Heart left ventricle (tissue), 16 donors: ENCODE results near the gene PODXL2. TPM values are rescaled to one million over a fixed set of nuclear protein-coding genes. Genes with fewer than 3 reads are reported as not detected.

ENCODE experiments used
- ATAC-seq, 4 donors: fragments of 200-7000 bp; cut with Tn5 transposase; one replicate each; pipeline ENCODE4 v1.9.1; 2020 to 2022; ENCODE audit warnings: moderate library complexity in 4 of 4, mild to moderate bottlenecking in 3 of 4, moderate number of reproducible peaks in 1 of 4
- DNase-seq, 5 donors: peaks; one replicate each; pipeline ENCODE4 v3.0.0-alpha.2; 2020
- H3K27ac ChIP-seq, 12 donors: fragments of 200-600 bp; sonication (generic) in 4 of 12; one replicate each; pipeline versions ENCODE4 v1.5.0 to v1.8.0; 2016 to 2022; ENCODE audit warnings: mild to moderate bottlenecking in 2 of 12
- H3K27me3 ChIP-seq, 9 donors: fragments of 200-600 bp; sonication (generic) in 2 of 9; one replicate each; pipeline versions ENCODE4 v1.5.1 to v1.8.0; 2016 to 2022; ENCODE audit warnings: mild to moderate bottlenecking in 3 of 9
- H3K36me3 ChIP-seq, 9 donors: fragments of 200-600 bp; sonication (generic) in 2 of 9; one replicate each; pipeline versions ENCODE4 v1.5.0 to v1.8.0; 2018 to 2022; ENCODE audit warnings: mild to moderate bottlenecking in 2 of 9
- H3K4me1 ChIP-seq, 12 donors: fragments of 200-600 bp; sonication (generic) in 4 of 12; one replicate each; pipeline versions ENCODE4 v1.5.0 to v1.8.0; 2016 to 2022; ENCODE audit warnings: mild to moderate bottlenecking in 3 of 12
- H3K4me3 ChIP-seq, 12 donors: fragments of 200-600 bp; sonication (generic) in 4 of 12; one replicate each; pipeline versions ENCODE4 v1.5.0 to v1.8.0; 2017 to 2022; ENCODE audit warnings: mild to moderate bottlenecking in 9 of 12, moderate library complexity in 4 of 12
- H3K9me3 ChIP-seq, 12 donors: fragments of 200-600 bp; sonication (generic) in 4 of 12; one replicate each; pipeline versions ENCODE4 v1.5.0 to v1.8.0; 2016 to 2022; ENCODE audit warnings: mild to moderate bottlenecking in 1 of 12
- POLR2A ChIP-seq, 2 donors: fragments of 450-650 bp; IDR thresholded peaks; one replicate each; pipeline ENCODE4 v1.6.1; 2017; ENCODE audit warnings: antibody characterized with exemption in 2 of 2, mild to moderate bottlenecking in 2 of 2, moderate library complexity in 2 of 2
- WGBS, 4 donors: extraction: QIAGEN DNeasy Blood & Tissue Kit in 2 of 4; methylation state at CpG; one replicate each; pipeline versions ENCODE4 v1.1.5 to v1.1.7; 2013 to 2018; 5-methylcytosine and 5-hydroxymethylcytosine counted together
- intact Hi-C, 10 donors: fragments of 100-400 bp; cut with DNase I; formaldehyde crosslinking; loops; one replicate each; pipeline versions ENCODE4 v1.11.1 to v1.14.2; 2022
- polyA plus RNA-seq, 2 donors: library from polyadenylated mRNA; stranded (reverse); fragments of 200-250 nt; gene quantifications; one replicate each; pipeline ENCODE4 v1.2.3, GENCODE V29; 2013
- total RNA-seq, 9 donors: library from RNA; depleted of rRNA in 2 of 9; stranded (reverse); fragments of >200 nt in 2 of 9; fragmentation: NEBNext Ultra II Directional in 3 of 9; extraction: Animal tissue kit (Norgen Biotek cat#: 25700) in 3 of 9; gene quantifications; one replicate each; pipeline versions ENCODE4 v1.1.0 to v1.2.4, GENCODE V29; 2016 to 2023
- TF ChIP-seq, protein P1 (sequence below), 12 donors: fragments of 200-600 bp; sonication (generic) in 4 of 12; IDR thresholded peaks; one replicate each; pipeline versions ENCODE4 v1.5.0 to v1.8.0; 2018 to 2022; ENCODE audit warnings: antibody characterized with exemption in 12 of 12, mild to moderate bottlenecking in 5 of 12
- donor health status: ischemic (EF 13 %, LVEDD 7.1; RV severe dilation, severe dysfunction).
- donor health status: healthy with polysubstance abuse.
- donor health status: DM: no; HTN: yes; CAD: no.
- donor health status: DM: no; HTN: no; CAD: no.
- donor health status: ischemic (EF 25% LVEDD 6.9; RV normal size, moderate dysfunction).
- donor health status: ischemic (EF 25% LVEDD 5.7; RV mildly dilated, moderate dysfunction).
- donor health status: healthy.
- donor health status: DM: yes; HTN: yes; CAD: no.
- donor health status: ischemic (EF 35%, LVEDD 5.7; RV mildly dilated, moderate dysfunction).
- donor health status: nonischemic (EF 11% LVEDD 7.7; RV severe dilation, severe dysfunction).
- donor health status: DM: yes; HTN: yes; CAD: no.
- donor health status: PGD.
- donor health status: ischemic (EF 29% LVEDD 5.4; RV normal size, mild dysfunction).
- donor health status: nonischemic (EF 23%, LVEDD 6.1; RV moderate dilation, normal function).

Gene PODXL2
- total and polyA plus RNA-seq, 11 donors: 0.72 to 4.1 (median 2.1) TPM

DNA sequence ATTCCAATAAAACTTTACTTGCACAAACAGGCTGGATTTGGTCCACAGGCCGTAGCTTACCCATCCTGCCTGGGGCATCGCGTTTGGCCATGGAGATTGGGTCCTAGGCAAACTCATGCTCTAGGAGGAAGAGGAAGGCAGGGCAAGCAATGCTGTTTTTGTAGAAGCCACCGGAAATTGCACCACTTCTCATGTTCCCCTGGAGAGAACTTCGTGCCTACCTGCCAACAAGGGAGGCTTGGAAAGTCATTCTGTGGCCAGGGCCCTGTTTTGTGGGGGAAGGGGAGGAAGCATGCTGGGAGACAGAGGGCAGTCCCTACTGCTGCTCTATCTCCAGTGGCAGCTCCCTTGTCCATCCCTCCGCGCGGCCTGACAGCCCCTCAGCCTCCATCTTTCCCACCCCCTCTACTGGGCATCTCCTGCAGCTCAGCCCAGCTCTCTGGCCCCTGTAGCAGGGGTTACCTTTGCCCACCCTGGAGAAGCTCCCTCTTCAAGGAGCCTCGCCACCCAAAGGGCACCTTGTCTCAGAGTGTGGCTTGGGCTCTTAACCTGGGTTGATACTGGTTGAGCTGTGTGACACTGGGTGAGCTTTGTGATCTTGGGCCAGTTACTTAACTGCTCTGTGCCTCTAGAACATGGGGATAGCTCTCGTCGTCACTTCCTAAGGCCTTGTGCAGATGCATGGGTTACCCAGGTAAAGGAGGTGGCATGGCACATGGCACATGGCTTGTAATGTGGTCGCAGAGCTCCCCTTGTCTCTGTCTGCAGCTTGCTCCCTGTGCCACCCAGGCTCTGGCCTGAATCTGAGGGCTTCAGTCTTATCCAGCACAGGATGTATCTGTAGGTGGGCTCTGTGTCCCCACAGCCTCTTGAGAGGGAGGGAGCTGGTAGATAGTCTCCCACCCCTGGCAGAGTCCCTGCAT lies 49.9 kb downstream of the PODXL2 start:
- peak overlapping the region in 1 of 12 donors; percentile 27 for H3K27ac ChIP-seq
- peak in 1 of 4 donors; percentile 15 for ATAC-seq
- no peaks in the 10 kb centered on the region for H3K27me3 ChIP-seq
- DNase-seq: peak in 2 of 5 donors; percentile 30 to 58
- intact Hi-C loops: loop anchor here in 2 of 10 donors (10.0 kb wide), 2 partner anchors 84 to 376 kb away; partner anchors contain the start of genes MCM2 (in 1 of the 2), SEC61A1 (in 1 of the 2) and TPRA1 (in 1 of the 2)
- H3K4me3 ChIP-seq: no peak overlapping the region
- H3K9me3 ChIP-seq: no peaks in the 10 kb centered on the region
- no peak for TF ChIP-seq POLR2A (IDR thresholded peaks at IDR 0.05)
- TF ChIP-seq, protein P1, sequence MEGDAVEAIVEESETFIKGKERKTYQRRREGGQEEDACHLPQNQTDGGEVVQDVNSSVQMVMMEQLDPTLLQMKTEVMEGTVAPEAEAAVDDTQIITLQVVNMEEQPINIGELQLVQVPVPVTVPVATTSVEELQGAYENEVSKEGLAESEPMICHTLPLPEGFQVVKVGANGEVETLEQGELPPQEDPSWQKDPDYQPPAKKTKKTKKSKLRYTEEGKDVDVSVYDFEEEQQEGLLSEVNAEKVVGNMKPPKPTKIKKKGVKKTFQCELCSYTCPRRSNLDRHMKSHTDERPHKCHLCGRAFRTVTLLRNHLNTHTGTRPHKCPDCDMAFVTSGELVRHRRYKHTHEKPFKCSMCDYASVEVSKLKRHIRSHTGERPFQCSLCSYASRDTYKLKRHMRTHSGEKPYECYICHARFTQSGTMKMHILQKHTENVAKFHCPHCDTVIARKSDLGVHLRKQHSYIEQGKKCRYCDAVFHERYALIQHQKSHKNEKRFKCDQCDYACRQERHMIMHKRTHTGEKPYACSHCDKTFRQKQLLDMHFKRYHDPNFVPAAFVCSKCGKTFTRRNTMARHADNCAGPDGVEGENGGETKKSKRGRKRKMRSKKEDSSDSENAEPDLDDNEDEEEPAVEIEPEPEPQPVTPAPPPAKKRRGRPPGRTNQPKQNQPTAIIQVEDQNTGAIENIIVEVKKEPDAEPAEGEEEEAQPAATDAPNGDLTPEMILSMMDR (IDR thresholded peaks at IDR 0.05): no peak
- 81 to 89% (median 85%) methylated on average over 12 of the region's 12 CpGs for WGBS, 4 donors
- H3K36me3 ChIP-seq: peaks cover 0 to 48% (median 28%) of the 10 kb centered on the region in 9 donors
- peaks cover 0 to 26% (median 7%) of the 10 kb centered on the region in 12 donors for H3K4me1 ChIP-seq

DNA sequence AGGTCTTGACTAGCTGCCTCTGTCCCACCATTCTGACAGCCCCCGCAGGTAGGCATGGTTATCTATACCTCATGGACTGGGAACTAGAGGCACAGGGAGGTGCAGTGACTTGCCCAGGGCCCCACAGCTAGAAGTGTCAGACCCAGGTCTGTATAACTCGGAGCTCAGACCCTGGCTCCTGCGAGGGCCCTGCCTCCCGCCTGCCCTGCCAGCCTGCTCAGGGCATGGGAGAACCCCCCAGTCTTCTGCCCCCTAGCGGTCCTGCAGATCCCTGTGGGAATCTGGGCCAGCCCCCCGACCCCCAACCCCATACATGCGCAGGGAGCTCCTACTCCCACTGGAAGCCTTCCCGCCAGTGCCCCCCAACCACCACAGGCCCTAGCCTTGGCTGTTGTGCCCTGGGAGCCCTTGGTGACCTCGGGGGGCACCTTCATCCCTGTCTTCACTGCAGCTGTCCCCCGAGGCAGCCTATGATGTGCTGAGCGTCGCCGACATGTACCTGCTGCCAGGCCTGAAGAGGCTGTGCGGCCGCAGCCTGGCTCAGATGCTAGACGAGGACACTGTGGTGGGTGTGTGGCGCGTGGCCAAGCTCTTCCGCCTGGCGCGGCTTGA lies 50.7 kb downstream of the PODXL2 start:
- H3K4me3 ChIP-seq: no peak overlapping the region
- H3K36me3 ChIP-seq: peaks cover 0 to 48% (median 28%) of the 10 kb centered on the region in 9 donors
- 87 to 91% (median 90%) methylated on average over 19 to 21 of the region's 21 CpGs for WGBS, 4 donors
- DNase-seq (peak in 2 of 5 donors; percentile 12 to 62), ATAC-seq (no peak)
- intact Hi-C loops: loop anchor here in 2 of 10 donors (10.0 kb wide), 2 partner anchors 85 to 375 kb away; partner anchors contain the start of genes MCM2 (in 1 of the 2), SEC61A1 (in 1 of the 2) and TPRA1 (in 1 of the 2)
- H3K27me3 ChIP-seq: no peaks in the 10 kb centered on the region
- no peak overlapping the region for H3K27ac ChIP-seq
- no peak for TF ChIP-seq POLR2A (IDR thresholded peaks at IDR 0.05)
- TF ChIP-seq, protein P1 (IDR thresholded peaks at IDR 0.05): no peak
- H3K9me3 ChIP-seq: no peaks in the 10 kb centered on the region
- H3K4me1 ChIP-seq: peaks cover 0 to 20% (median under 1%) of the 10 kb centered on the region in 12 donors

DNA sequence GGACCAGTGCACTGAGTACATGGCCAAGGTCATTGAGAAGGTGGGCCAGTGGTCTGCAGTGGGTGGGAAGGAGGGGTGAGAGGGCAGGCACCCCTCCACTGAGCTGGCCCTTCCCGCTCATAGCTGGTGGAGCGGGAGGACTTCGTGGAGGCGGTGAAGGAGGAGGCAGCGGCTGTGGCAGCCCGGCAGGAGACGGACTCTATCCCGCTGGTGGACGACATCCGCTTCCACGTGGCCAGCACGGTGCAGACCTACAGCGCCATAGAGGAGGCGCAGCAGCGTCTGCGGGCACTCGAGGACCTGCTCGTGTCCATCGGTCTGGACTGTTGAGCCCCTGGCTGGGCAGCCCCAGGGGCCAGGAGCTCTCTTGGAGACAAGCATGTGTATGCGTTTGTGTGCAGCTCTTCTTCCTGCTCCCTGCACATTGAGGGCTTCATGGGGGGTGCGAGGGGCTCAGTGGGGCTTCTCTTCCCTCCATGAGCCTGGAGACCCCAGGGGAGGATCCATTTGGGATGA lies 51.2 kb downstream of the PODXL2 start:
- Histone ChIP-seq H3K9me3 (no peaks in the 10 kb centered on the region), H3K27me3 (no peaks in the 10 kb centered on the region), H3K4me3 (no peak overlapping the region), H3K27ac (no peak overlapping the region), H3K4me1 (peaks cover 0 to 18% (median 0%) of the 10 kb centered on the region in 12 donors), H3K36me3 (peaks cover 0 to 48% (median 28%) of the 10 kb centered on the region in 9 donors)
- peak in 3 of 5 donors; percentile 7 to 44 (median 15) for DNase-seq
- TF ChIP-seq, protein P1 (IDR thresholded peaks at IDR 0.05): no peak
- no peak for TF ChIP-seq POLR2A (IDR thresholded peaks at IDR 0.05)
- WGBS, 4 donors: 96 to 97% (median 97%) methylated on average over 21 of the region's 21 CpGs
- no peak for ATAC-seq
- intact Hi-C loops: no loop called here
